GM21423 (cell line): ENCODE measurements around the gene LHX6.
A peak's percentile ranks its signal among the peaks of the same experiment; 100 is the strongest.

Experiments
- ATAC-seq: cut with Tn5 transposase; IDR thresholded peaks from one replicate; pipeline ENCODE4 v1.9.1; 2021; ENCODE audit warnings: mild to moderate bottlenecking, moderate library complexity; ENCODE audit not compliant: unreplicated experiment

LHX6 gene

GRCh38 chr9:122216798-122217418 is 11.8 kb downstream of the LHX6 start:
- ATAC-seq: no peak

DNA sequence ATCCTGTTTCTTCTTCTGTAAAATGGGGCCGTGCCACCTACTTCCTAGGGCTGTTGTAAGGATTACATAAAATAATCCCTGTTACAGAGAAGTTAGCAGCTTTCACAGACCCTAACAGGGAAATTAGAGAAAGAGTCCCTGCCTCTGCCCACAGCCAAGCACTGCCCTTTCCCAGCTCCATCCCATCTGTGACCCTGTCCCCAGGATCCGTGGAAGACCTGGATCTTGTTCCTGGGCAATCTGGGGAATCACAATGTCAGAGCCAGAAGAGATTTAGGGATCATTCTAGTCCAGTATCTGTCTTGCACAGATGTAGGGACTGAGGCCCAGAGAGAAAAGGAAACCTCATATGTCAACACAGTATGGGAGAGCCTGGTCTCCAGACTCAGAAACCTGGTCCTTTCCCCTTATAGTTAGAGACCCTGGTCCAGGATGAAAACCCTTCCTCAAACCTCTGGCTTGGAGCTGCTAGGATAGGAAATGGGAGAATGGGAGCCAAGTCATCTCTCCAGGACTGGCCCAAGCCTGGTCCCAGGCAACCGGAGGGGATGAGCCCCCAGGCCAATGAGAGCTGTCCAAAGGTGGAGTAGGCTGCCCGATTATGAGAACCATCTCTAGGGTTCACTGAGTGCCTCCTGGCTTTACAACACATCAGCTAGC is 12.5 kb downstream of the LHX6 start:
- ATAC-seq: no peak

- ATAC-seq: no peak
Observed at GRCh38 chr9:122215663-122216062, 13.1 kb downstream of the LHX6 start.

- no peak for ATAC-seq
Observed at GRCh38 chr9:122214507-122214906, 14.2 kb downstream of the LHX6 start.

GRCh38 chr9:122213589-122214413 is 15.0 kb downstream of the LHX6 start:
- peak; percentile 51 for ATAC-seq

GRCh38 chr9:122213102-122213588 is 15.6 kb downstream of the LHX6 start:
- no peak for ATAC-seq

GRCh38 chr9:122212473-122213004 is 16.2 kb downstream of the LHX6 start:
- ATAC-seq: no peak

GRCh38 chr9:122209451-122209850 is 19.3 kb downstream of the LHX6 start:
- ATAC-seq: no peak

- ATAC-seq: no peak
Observed at GRCh38 chr9:122207096-122207495, 21.7 kb downstream of the LHX6 start.

DNA sequence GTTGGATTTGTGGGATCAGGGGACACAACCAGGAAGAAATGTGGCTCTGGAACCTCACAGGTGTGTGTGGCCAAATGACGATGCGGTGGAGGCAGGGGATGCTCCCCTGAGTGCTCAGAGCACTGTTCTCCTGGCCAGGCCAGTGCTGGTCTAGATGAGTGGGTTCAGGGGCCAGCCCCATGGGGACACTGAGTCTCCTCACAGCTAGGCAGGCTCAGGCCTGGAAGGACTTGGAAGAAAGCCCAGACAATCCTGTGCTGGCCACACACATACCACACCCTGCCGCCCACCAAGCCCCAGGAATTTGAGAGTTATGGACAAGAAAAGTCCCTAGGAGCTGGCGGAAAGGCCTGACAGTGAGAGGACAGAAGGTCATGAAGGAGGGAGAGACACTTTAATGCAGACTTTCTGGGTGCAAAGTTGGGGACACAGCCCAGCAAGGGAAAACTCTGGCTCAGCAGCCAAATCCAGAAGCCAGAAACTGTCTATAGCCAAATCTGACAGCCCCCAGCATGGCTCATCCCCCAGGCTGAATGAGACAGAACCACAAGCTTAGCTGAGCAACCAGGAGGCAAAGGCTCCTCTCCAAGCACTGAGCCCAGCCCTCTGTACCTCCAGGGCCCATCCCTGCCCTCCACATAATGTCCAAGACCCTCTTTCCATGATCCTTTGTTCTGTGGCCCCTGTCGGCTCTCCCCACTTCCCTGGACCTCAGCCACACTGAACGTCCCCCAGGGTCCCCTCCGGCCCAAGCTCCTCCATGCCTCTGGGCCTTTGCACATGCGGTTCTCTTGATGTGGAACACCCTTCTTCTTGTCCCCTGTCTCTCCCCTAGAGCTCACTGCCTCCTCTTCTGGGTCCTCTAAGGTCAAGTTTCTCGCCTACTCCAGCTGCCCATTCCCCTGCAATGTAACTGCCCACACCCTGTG is 22.4 kb downstream of the LHX6 start:
- no peak for ATAC-seq

DNA sequence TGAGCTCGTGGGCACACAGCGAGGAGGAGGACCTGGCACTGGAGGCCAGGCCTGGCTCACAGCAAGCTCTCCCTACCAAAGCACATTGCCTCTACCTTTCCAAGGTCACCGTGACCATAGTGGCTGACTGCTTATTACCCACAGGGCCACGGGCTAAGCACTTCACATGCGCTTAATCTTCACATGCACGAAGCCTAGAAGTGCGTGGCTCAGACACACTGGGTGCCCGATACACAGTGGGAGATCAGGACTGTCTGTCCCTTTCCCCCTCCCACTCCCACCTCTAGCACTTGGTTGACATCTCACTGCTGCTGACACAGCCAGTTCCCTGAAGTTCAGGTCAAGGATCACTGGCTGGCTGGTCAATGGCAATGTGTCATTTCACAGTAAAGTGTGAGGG is 23.6 kb downstream of the LHX6 start:
- no peak for ATAC-seq

DNA sequence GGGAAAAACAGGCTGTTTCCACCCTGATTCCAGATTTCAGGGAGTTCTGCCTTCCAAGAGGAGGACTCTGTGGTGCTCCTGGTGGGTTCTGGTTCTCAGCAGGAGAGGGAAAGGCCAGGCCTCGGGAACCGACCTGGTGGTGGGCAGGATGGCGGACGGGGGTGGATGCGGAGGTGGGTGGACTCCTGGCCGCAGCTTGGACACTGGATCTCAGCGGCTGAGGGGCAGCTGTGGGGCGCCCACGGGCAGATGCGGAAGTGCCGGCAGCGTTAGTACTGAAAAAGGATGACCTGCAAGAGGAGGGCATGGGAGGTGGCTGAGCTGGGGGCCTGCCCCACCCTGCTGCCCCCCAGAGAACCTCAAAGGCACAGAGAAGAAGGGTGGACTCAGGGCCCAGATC is 24.3 kb downstream of the LHX6 start:
- ATAC-seq: no peak

DNA sequence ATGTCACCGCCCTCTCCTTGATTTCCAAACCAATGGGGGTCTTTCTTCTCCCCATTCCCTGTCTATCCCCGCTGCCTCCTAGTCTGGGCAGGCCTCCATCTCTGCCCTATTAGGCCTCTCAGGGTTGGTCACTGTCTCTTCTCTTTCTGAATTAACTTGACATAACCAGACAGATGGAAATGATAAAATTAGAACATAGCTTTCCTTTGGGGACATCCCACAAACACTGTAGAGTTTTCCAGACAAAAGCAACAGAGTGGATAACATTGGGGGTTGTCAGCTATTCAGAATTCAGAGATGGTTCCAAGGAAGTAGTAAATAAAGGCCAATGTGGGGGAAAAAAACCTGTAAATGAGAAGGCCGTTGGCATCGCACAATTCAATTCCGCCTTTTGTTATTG is 24.7 kb downstream of the LHX6 start:
- ATAC-seq: no peak

DNA sequence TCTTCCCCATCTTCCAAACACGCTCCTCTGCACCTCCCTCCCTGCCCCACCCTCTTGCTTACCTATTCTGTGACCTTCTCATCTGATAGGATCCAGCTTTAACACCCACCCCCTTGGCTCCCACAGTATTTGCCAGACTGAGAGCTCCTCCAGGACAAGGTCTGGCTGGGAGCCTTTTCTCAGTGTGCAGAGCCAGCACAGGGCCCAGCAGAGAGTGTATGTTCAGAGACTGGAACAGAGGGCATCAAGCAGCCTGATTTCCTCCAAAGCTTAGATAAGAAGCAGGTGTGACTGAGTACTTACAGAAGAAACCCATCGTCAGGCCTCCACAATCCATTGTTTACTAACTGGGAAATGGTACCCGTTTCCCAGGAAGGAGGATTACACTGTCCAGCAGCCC is 26.6 kb downstream of the LHX6 start:
- no peak for ATAC-seq

- no peak for ATAC-seq
Observed at GRCh38 chr9:122201641-122202040, 27.1 kb downstream of the LHX6 start.

DNA sequence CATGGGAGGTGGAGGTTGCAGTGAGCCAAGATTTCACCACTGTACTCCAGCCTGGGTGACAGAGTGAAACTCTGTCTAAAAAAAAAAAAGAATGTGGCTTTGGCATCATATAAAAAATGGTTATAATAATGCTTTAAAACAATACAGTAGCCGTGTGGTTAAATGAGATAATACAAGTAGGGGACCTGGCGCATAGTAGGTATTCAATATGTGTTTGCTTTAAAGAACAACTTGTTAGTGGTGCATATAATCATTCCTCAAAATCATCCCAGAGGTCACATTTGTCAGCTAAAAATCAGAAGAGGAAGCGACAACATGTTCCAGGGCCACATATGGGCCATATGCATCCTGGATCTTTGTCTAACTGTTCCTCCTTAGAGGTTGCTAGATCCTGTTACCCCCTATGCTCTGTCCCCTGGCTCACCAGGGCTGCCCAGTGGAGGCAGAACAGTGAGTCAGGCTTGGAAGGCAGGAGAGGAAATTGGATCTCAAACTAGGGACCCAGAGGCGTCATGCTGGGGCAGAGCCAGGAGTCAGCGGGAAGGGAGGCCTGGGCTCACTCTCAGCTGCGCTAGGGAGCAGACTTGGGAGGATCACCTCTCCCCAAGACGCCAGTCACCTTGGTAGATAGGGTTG is 27.7 kb downstream of the LHX6 start:
- ATAC-seq: no peak

DNA sequence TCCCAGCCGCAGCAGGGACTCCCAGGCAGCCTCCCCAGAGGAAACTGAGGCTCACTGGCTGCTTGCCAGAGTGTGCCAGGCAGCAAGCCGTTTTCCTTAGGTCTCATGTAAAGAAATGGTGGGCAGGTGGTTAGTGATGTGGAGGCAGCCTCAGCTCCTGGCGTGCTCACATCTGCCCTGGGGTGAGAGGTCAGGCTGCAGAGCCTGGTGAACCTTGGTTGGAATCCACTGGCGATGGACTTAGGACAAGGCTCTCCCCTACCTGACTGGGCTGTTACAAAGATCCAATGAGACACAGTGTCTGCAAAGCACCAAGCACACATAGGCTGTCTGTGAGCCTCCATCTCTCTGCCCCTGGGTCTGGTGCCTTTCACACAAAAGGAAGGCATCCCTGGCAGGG is 30.9 kb downstream of the LHX6 start:
- ATAC-seq: no peak

DNA sequence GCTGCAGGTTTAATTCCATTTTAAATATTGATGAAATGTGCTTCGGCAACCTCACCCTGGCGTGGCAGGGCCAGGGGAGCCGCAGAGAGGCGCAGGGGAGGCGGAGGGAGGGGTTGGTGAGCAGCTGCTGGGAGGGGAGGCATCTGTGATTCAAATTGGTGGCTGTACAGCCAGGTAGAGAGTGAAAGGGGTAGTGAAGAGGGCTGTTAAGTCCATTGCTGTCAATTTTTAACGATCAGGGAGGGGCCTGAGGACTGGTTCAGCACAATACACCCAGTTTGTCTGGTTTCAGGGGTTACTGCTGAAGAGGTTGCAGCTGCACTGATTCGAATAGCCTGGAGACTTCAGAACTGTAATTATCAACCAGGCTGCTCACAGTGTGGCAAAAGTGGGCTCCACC is 31.3 kb downstream of the LHX6 start:
- ATAC-seq: no peak

DNA sequence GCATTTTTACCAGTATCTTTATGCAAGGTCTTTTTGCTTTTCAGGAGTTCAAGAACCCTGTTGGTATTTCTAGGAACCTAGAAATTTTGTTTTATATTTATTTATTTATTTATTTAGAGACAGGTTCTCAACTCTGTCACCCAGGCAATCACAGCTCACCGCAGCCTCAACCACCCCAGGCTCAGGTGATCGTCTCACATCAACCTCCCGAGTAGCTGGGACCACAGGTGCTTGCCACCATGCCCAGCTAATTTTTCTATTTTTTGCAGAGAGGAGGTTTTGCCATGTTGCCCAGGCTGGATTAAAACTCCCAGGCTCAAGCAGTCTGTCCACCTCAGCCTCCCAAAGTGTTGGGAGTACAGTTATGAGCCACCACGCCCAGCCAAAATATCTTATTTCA is 32.9 kb downstream of the LHX6 start:
- no peak for ATAC-seq

DNA sequence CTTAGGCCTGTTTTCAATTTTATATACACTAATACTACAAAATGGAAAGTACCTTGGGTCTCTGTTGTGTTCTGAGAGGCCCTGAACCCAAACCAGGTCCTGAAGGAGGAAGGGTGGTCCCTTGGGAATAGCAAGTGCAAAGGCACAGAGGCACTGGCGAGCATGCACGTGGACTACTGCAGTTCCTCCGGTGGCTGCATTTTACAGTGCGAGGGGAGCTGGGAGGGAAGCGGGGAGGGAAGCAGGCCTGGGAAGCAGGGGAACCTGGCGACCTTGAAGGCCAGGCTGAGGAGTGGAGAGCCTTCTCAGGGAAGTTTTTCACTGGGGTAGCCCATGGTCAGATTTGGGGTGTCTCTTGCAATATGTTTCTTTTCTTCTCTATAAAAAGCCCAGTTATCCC is 35.1 kb downstream of the LHX6 start:
- ATAC-seq: no peak
